H1 (cell line): ENCODE data around the gene TMED10. TPM values are rescaled to one million over a fixed set of nuclear protein-coding genes. Genes with fewer than 3 reads are reported as not detected.

Experiments used
- BCL11A ChIP-seq, 2 experiments: IDR thresholded peaks; one replicate each; pipeline ENCODE4 v1.6.1; 2011; ENCODE audit warnings: low read depth in 2 of 2, low read length in 2 of 2, mild to moderate bottlenecking in 2 of 2
- CBX5 ChIP-seq: fragments of 300-800, 300-1000 bp; sonication (generic); IDR thresholded peaks from 2 replicates; pipeline ENCODE4 v1.7.1; 2016; ENCODE audit warnings: antibody characterized with exemption, low read length, low read depth
- RFX5 ChIP-seq: IDR thresholded peaks from 2 replicates; pipeline ENCODE4 v1.6.1; 2011; ENCODE audit warnings: low read depth, low read length, improper control_type of control experiment, borderline replicate concordance
- RXRA ChIP-seq: IDR thresholded peaks from 2 replicates; pipeline ENCODE4 v1.6.1; 2011; ENCODE audit warnings: low read depth, mild to moderate bottlenecking, low read length, moderate library complexity; ENCODE audit not compliant: insufficient read depth
- polyA plus RNA-seq, 7 experiments: library from polyadenylated mRNA; depleted of rRNA in 3 of 7; stranded (reverse) in 5 of 7; unstranded in 2 of 7; fragments of >200 nt in 5 of 7; fragments of 200-250 nt in 2 of 7; gene quantifications; 1 replicate in 5 of 7; 2 replicates in 1 of 7; 4 replicates in 1 of 7; pipeline versions ENCODE4 v1.2.1 to v1.2.3, GENCODE V29; 2011 to 2013; ENCODE audit warnings: missing spikeins in 2 of 7, mixed read lengths in 2 of 7
- total RNA-seq: library from RNA; stranded (reverse); fragmentation: NEBNext Ultra II Directional; extraction: Animal tissue kit (Norgen Biotek cat#: 25700); gene quantifications from 2 replicates; pipeline ENCODE4 v1.2.1, GENCODE V29; 2021
- TF ChIP-seq, protein P1 (sequence below), 3 experiments: IDR thresholded peaks; 1 replicate in 2 of 3; 2 replicates in 1 of 3; pipeline versions ENCODE4 v1.5.1 to v1.6.1; 2011; ENCODE audit warnings: low read length in 3 of 3, mild to moderate bottlenecking in 3 of 3, inconsistent platforms in 2 of 3, low read depth in 1 of 3, moderate library complexity in 1 of 3; ENCODE audit not compliant: insufficient read depth in 1 of 3; ENCODE audit errors: control extremely low read depth in 1 of 3
- TF ChIP-seq, protein P2 (sequence below): IDR thresholded peaks from 2 replicates; pipeline ENCODE4 v1.6.1; 2012; ENCODE audit warnings: inconsistent platforms
- TF ChIP-seq, protein P3 (sequence below): fragments of 300-600 bp; sonication (generic); IDR thresholded peaks from 2 replicates; pipeline ENCODE4 v1.7.1; 2012; ENCODE audit warnings: low read length, moderate library complexity, mild to moderate bottlenecking, inconsistent platforms; ENCODE audit not compliant: insufficient replicate concordance

Gene TMED10
- total and polyA plus RNA-seq, 2 of the 8 experiments (the other 6 are each of a cell fraction or from before 2014, with no cell fraction given), result 218 to 250 TPM

DNA sequence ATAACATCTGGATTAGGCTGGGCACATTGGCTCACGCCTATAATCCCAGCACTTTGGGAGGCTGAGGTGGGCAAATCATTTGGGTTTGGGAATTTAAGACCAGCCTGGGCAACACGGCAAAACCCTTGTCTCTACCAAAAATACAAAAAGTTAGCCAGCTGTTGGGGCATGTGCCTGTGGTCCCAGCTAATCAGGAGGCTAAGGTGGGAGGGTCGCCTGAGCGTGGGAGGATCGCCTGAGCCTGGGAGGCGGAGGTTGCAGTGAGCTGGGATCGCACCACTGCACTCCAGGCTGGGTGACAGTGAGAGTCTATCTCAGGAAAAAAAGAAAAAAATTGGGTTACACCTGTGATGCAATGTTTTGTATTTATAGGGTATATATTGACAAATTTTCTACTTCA is 54.9 kb downstream of the TMED10 start (continued):
- TF ChIP-seq, protein P1, sequence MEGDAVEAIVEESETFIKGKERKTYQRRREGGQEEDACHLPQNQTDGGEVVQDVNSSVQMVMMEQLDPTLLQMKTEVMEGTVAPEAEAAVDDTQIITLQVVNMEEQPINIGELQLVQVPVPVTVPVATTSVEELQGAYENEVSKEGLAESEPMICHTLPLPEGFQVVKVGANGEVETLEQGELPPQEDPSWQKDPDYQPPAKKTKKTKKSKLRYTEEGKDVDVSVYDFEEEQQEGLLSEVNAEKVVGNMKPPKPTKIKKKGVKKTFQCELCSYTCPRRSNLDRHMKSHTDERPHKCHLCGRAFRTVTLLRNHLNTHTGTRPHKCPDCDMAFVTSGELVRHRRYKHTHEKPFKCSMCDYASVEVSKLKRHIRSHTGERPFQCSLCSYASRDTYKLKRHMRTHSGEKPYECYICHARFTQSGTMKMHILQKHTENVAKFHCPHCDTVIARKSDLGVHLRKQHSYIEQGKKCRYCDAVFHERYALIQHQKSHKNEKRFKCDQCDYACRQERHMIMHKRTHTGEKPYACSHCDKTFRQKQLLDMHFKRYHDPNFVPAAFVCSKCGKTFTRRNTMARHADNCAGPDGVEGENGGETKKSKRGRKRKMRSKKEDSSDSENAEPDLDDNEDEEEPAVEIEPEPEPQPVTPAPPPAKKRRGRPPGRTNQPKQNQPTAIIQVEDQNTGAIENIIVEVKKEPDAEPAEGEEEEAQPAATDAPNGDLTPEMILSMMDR (IDR thresholded peaks at IDR 0.05; ENCODE audit: control extremely low read depth in 1 of 3, insufficient read depth in 1 of 3, low read depth in 1 of 3, low read length in 3 of 3), result no peak
- TF ChIP-seq BCL11A (IDR thresholded peaks at IDR 0.05; ENCODE audit: low read depth in 2 of 2, low read length in 2 of 2), result no peak
- no peak for TF ChIP-seq RXRA
- no peak for TF ChIP-seq CBX5
- TF ChIP-seq, protein P2, sequence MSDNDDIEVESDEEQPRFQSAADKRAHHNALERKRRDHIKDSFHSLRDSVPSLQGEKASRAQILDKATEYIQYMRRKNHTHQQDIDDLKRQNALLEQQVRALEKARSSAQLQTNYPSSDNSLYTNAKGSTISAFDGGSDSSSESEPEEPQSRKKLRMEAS, result no peak
- TF ChIP-seq RFX5, result no peak
- TF ChIP-seq, protein P3, sequence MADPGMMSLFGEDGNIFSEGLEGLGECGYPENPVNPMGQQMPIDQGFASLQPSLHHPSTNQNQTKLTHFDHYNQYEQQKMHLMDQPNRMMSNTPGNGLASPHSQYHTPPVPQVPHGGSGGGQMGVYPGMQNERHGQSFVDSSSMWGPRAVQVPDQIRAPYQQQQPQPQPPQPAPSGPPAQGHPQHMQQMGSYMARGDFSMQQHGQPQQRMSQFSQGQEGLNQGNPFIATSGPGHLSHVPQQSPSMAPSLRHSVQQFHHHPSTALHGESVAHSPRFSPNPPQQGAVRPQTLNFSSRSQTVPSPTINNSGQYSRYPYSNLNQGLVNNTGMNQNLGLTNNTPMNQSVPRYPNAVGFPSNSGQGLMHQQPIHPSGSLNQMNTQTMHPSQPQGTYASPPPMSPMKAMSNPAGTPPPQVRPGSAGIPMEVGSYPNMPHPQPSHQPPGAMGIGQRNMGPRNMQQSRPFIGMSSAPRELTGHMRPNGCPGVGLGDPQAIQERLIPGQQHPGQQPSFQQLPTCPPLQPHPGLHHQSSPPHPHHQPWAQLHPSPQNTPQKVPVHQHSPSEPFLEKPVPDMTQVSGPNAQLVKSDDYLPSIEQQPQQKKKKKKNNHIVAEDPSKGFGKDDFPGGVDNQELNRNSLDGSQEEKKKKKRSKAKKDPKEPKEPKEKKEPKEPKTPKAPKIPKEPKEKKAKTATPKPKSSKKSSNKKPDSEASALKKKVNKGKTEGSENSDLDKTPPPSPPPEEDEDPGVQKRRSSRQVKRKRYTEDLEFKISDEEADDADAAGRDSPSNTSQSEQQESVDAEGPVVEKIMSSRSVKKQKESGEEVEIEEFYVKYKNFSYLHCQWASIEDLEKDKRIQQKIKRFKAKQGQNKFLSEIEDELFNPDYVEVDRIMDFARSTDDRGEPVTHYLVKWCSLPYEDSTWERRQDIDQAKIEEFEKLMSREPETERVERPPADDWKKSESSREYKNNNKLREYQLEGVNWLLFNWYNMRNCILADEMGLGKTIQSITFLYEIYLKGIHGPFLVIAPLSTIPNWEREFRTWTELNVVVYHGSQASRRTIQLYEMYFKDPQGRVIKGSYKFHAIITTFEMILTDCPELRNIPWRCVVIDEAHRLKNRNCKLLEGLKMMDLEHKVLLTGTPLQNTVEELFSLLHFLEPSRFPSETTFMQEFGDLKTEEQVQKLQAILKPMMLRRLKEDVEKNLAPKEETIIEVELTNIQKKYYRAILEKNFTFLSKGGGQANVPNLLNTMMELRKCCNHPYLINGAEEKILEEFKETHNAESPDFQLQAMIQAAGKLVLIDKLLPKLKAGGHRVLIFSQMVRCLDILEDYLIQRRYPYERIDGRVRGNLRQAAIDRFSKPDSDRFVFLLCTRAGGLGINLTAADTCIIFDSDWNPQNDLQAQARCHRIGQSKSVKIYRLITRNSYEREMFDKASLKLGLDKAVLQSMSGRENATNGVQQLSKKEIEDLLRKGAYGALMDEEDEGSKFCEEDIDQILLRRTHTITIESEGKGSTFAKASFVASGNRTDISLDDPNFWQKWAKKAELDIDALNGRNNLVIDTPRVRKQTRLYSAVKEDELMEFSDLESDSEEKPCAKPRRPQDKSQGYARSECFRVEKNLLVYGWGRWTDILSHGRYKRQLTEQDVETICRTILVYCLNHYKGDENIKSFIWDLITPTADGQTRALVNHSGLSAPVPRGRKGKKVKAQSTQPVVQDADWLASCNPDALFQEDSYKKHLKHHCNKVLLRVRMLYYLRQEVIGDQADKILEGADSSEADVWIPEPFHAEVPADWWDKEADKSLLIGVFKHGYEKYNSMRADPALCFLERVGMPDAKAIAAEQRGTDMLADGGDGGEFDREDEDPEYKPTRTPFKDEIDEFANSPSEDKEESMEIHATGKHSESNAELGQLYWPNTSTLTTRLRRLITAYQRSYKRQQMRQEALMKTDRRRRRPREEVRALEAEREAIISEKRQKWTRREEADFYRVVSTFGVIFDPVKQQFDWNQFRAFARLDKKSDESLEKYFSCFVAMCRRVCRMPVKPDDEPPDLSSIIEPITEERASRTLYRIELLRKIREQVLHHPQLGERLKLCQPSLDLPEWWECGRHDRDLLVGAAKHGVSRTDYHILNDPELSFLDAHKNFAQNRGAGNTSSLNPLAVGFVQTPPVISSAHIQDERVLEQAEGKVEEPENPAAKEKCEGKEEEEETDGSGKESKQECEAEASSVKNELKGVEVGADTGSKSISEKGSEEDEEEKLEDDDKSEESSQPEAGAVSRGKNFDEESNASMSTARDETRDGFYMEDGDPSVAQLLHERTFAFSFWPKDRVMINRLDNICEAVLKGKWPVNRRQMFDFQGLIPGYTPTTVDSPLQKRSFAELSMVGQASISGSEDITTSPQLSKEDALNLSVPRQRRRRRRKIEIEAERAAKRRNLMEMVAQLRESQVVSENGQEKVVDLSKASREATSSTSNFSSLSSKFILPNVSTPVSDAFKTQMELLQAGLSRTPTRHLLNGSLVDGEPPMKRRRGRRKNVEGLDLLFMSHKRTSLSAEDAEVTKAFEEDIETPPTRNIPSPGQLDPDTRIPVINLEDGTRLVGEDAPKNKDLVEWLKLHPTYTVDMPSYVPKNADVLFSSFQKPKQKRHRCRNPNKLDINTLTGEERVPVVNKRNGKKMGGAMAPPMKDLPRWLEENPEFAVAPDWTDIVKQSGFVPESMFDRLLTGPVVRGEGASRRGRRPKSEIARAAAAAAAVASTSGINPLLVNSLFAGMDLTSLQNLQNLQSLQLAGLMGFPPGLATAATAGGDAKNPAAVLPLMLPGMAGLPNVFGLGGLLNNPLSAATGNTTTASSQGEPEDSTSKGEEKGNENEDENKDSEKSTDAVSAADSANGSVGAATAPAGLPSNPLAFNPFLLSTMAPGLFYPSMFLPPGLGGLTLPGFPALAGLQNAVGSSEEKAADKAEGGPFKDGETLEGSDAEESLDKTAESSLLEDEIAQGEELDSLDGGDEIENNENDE, result no peak
